CD4-positive, alpha-beta T cell treated with Interleukin-4 for 4 hours (primary cell): Measurements from ENCODE around the gene PDE9A.
A peak's percentile ranks its signal among the peaks of the same experiment; 100 is the strongest.
"Not testable (repeated sequence)": the region's sequence is repeated elsewhere in the genome, so short reads cannot be mapped to it uniquely, and the experiment has no call there.

Experiments used
- DNase-seq: peaks from one replicate; pipeline ENCODE4 v3.0.0-alpha.2; 2020

The PDE9A gene

GRCh38 chr21:42720484-42720883 lies 67.1 kb downstream of the PDE9A start:
- DNase-seq = not testable (repeated sequence)

GRCh38 chr21:42721341-42721824 lies 68.0 kb downstream of the PDE9A start:
- no peak for DNase-seq

- no peak for DNase-seq
Observed at GRCh38 chr21:42722153-42722552, 68.7 kb downstream of the PDE9A start.

- no peak for DNase-seq
Observed at GRCh38 chr21:42722808-42723473, 69.5 kb downstream of the PDE9A start.

- no peak for DNase-seq
Observed at GRCh38 chr21:42724226-42724920, 71.0 kb downstream of the PDE9A start.

- no peak for DNase-seq
Observed at GRCh38 chr21:42725416-42725930, 72.1 kb downstream of the PDE9A start.

- no peak for DNase-seq
Observed at GRCh38 chr21:42731264-42732032, 78.0 kb downstream of the PDE9A start.

- DNase-seq = no peak
Observed at GRCh38 chr21:42732033-42732410, 78.6 kb downstream of the PDE9A start.

- no peak for DNase-seq
Observed at GRCh38 chr21:42733037-42733627, 79.7 kb downstream of the PDE9A start.

- DNase-seq = no peak
Observed at GRCh38 chr21:42733874-42734273, 80.5 kb downstream of the PDE9A start.

- DNase-seq = peak; percentile 14
Observed at GRCh38 chr21:42734323-42734971, 81.0 kb downstream of the PDE9A start.

GRCh38 chr21:42735061-42735460 lies 81.6 kb downstream of the PDE9A start:
- no peak for DNase-seq

GRCh38 chr21:42735944-42736343 lies 82.5 kb downstream of the PDE9A start:
- no peak for DNase-seq

- DNase-seq = no peak
Observed at GRCh38 chr21:42736646-42737350, 83.4 kb downstream of the PDE9A start.

- peak; percentile 49 for DNase-seq
Observed at GRCh38 chr21:42737951-42738590, 84.7 kb downstream of the PDE9A start.

- no peak for DNase-seq
Observed at GRCh38 chr21:42739061-42739931, 85.9 kb downstream of the PDE9A start.

- DNase-seq = no peak
Observed at GRCh38 chr21:42740405-42740909, 87.0 kb downstream of the PDE9A start.

- DNase-seq = no peak
Observed at GRCh38 chr21:42741066-42741465, 87.6 kb downstream of the PDE9A start.

GRCh38 chr21:42744520-42745445 lies 91.4 kb downstream of the PDE9A start:
- no peak for DNase-seq
